Measurements from ENCODE around the gene RRP1B. TPM values are rescaled to one million over a fixed set of nuclear protein-coding genes. Genes with fewer than 3 reads are reported as not detected.
"Not testable (repeated sequence)": the region's sequence is repeated elsewhere in the genome, so short reads cannot be mapped to it uniquely, and the experiment has no call there.

Gene RRP1B
- total RNA-seq, 1 donor from 2014 or later: 24.2 TPM

- no peak for DNase-seq (ENCODE audit: low read depth)
Measured at GRCh38 chr21:43675871-43676270, 16.5 kb downstream of the RRP1B start.

GRCh38 chr21:43676391-43676790 is 17.0 kb downstream of the RRP1B start:
- no peak for DNase-seq (ENCODE audit: low read depth)

- DNase-seq (ENCODE audit: low read depth): no peak
Measured at GRCh38 chr21:43679951-43680350, 20.6 kb downstream of the RRP1B start.

- not testable (repeated sequence) for DNase-seq (ENCODE audit: low read depth)
Measured at GRCh38 chr21:43680421-43680820, 21.1 kb downstream of the RRP1B start.

GRCh38 chr21:43681650-43682049 is 22.3 kb downstream of the RRP1B start:
- DNase-seq (ENCODE audit: low read depth): peak; percentile 56

- DNase-seq (ENCODE audit: low read depth): no peak
Measured at GRCh38 chr21:43684424-43684823, 25.1 kb downstream of the RRP1B start.

- no peak for DNase-seq (ENCODE audit: low read depth)
Measured at GRCh38 chr21:43686811-43687565, 27.6 kb downstream of the RRP1B start.

GRCh38 chr21:43687566-43688399 is 28.4 kb downstream of the RRP1B start:
- no peak for DNase-seq (ENCODE audit: low read depth)

- no peak for DNase-seq (ENCODE audit: low read depth)
Measured at GRCh38 chr21:43688906-43689305, 29.5 kb downstream of the RRP1B start.

GRCh38 chr21:43689556-43690337 is 30.4 kb downstream of the RRP1B start:
- no peak for DNase-seq (ENCODE audit: low read depth)

GRCh38 chr21:43690346-43690745 is 31.0 kb downstream of the RRP1B start:
- no peak for DNase-seq (ENCODE audit: low read depth)

- DNase-seq (ENCODE audit: low read depth): no peak
Measured at GRCh38 chr21:43691086-43691795, 31.9 kb downstream of the RRP1B start.

GRCh38 chr21:43691801-43692200 is 32.4 kb downstream of the RRP1B start:
- no peak for DNase-seq (ENCODE audit: low read depth)

- no peak for DNase-seq (ENCODE audit: low read depth)
Measured at GRCh38 chr21:43692949-43693348, 33.6 kb downstream of the RRP1B start.

- no peak for DNase-seq (ENCODE audit: low read depth)
Measured at GRCh38 chr21:43693981-43694380, 34.6 kb downstream of the RRP1B start.

- no peak for DNase-seq (ENCODE audit: low read depth)
Measured at GRCh38 chr21:43694437-43695079, 35.2 kb downstream of the RRP1B start.

GRCh38 chr21:43696214-43696613 is 36.9 kb downstream of the RRP1B start:
- no peak for DNase-seq (ENCODE audit: low read depth)

GRCh38 chr21:43697758-43698643 is 38.6 kb downstream of the RRP1B start:
- peak; percentile 52 for DNase-seq (ENCODE audit: low read depth)

- DNase-seq (ENCODE audit: low read depth): not testable (repeated sequence)
Measured at GRCh38 chr21:43699492-43699777, 40.1 kb downstream of the RRP1B start.

GRCh38 chr21:43699933-43700599 is 40.7 kb downstream of the RRP1B start:
- no peak for DNase-seq (ENCODE audit: low read depth)

All from renal cortical epithelial cell (primary cell).